NCI-H1417 (cell line): ENCODE measurements around the gene GSTM3.
"Not testable (repeated sequence)": the region's sequence is repeated elsewhere in the genome, so short reads cannot be mapped to it uniquely, and the experiment has no call there.

Source experiments
- DNase-seq, 3 experiments: peaks; one replicate each; lab custom pipeline; 2025; lab: John Stamatoyannopoulos, UW

The GSTM3 gene

DNA sequence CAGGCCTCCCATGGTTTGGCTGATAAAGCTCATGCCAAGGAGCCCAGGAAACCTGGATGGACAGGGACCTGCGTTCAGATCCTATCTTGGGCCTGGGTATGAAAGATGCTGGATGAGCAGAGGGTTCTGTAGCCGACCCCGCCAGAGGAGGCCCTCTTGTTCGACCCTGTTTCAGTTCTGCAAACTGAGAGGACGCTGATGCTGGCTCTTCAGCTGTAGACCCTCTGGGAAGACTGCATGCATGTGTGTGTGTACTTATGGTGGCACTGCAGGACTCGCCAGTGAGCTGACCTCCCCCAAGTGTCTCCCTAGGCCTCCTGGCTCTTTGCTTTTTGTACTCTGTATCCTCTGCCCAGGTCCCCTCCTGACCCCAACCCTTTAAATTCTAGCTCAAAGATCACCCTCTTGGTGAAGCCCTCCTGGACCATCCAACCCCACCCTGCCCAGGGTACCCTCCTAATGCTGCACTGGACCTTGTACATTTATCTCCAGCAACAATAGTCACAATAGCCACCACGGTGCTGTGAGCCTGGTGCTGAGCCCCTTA lies 21.3 kb upstream of the GSTM3 start:
- no peak for DNase-seq

DNA sequence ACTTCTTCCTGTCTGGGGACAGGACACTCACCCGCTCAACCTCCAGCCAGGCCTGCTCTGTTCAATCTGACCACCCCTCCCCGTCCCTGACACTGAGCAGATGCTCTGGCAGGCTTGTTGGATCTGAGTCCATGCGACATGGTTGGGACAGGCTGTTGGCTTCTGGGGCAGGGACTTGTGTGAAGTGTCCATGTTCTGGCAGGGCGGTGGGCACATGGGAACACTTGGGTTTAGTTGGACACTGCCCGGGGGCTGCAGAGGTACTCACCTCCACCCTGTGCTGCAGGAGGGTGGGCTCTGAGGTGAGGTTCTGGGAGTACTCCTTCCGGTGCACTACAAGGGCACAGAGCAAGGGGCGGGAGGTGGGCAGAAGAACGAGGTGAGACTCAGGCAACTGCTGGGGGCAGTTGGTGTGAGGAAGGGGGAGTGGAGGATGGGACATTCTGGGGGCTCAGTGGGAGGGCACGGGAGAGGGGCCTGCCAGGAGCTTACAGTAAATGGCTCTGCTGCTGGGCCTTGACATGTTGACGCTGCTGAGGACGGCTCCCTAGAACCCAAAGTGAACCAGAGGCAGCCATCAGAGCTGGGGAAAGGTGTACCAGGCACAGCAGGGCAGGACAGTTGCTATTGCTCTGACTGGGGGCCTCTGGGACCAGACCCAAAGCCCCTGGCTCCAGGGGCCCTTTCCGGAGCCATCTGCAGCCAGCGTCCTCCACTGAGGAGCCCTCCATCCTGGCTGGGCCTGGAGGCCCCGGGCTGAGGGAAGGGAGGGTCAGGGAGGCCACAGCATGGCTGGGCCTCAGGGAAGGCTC lies 20.6 kb upstream of the GSTM3 start:
- DNase-seq: no peak

DNA sequence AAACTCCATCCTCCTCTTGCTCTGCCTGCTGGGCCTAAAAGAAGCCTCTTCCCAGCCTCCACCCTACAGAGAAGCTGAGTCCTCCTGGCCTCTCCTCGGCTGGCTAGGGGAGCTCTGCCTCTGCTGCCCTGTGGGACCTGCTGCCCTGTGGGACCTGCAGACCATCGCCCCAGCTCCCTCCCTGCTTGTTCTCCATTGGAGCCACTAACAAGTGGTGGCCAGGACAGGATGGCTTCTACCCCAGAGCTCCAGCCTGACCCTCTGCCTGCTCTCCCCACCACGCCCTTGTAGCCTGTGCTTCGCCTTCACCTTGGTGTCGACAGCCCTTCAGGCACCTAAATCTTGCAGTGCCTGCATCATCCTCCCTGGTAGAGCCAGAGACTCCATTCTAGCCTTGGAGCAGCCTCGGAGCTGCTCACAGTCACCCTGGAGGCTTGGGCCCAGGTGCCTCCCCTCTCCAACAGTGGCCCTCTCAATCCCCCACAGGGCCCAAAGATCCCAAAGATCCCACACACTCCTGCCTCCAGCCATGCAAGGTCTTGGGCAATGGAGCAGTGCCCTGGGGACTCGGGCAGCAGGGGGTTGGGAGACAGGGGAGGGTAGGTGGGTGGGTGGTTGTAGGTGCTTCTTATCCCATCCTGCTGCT lies 19.9 kb upstream of the GSTM3 start:
- no peak for DNase-seq

GRCh38 chr1:109759513-109760334 lies 18.9 kb upstream of the GSTM3 start:
- DNase-seq: no peak

GRCh38 chr1:109757936-109758786 lies 17.3 kb upstream of the GSTM3 start:
- DNase-seq: no peak

- no peak for DNase-seq
Measured at GRCh38 chr1:109756848-109757521, 16.1 kb upstream of the GSTM3 start.

GRCh38 chr1:109756325-109756724 lies 15.5 kb upstream of the GSTM3 start:
- not testable (repeated sequence) for DNase-seq

DNA sequence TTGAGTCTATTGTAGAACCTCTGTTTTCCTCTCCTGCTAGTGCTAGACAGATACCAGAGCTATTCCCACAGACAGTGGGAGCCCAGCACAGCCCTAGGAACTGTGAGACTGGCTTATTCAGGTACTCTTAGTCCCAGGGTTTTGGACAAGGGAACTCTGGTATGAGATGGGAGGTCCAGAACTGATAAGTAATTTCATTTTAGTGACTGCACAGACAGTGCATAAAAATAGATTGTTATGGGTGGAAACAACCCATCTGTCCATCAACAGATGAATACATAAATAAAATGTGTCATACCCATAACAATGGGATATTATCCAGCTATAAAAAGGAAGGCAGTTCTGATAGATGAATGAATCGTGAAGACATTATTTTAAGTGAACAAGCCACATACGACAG lies 13.9 kb upstream of the GSTM3 start:
- no peak for DNase-seq

DNA sequence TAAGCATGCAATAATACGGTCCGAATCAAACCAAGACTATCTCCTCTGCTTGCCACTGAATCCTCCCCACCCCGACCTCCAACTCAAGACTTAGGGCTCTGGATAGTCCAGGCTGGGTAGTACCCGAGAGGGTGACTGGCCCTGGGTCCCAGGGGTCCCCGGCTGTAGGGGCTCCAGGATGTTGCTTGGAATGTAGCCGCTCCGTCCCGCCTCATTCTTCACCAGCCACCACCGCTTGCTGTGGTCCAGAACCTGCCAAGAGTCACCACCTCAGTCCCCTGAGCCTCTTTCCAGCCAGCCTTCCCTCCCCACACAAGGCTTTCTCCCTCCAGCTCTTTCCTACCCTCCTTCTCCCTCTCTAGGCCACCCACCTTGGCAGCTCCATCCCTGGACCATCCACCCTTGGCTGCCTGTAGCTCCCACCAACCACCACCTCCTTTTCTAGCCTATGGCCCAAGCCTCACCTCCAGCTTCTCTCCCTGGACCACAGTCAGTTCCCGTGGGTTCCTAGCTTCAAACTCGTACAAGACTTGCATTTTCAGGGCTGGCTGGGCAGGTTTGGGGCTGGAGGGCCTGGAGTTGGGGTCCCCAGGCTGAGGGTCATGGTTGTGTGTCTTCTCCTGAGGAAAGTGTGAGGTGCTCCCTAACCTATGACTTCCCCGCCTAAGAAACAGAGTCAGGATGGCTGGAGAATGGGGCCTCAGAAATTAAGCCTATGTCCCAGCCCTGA lies 10.9 kb upstream of the GSTM3 start:
- DNase-seq: no peak

- no peak for DNase-seq
Measured at GRCh38 chr1:109750920-109751319, 10.1 kb upstream of the GSTM3 start.

DNA sequence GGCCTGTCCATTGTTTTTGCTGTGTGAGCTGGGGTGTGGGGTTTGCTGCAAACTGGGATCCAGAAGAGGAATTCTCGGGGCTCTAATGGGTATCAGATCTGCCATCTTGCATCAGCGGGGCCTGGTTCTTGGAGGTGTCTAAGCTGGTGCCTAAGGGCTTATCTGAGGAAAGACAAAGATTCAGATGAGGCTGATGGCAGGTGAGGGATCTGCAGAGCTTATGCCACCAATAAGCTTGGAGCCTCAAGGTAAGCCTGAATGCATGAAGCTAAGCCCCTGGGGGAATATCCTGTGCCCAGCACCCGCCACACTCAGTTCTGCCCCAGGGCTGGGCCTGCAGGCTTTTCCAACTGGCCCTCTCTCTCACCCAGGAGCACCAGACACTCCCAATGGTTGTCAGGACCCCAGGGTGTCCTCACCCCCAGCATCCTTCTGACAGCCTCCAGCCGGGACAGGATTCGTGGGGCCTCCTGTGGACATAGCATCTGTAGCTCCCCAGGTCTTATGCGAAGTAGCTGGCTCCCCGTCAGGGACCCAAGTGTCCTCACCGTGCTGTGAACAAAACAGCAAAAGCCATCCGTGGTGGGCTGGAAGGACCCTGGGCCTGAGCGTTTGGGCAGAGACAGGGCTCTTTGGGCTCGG lies 9.5 kb upstream of the GSTM3 start:
- no peak for DNase-seq

- no peak for DNase-seq
Measured at GRCh38 chr1:109749221-109749620, 8.4 kb upstream of the GSTM3 start.

DNA sequence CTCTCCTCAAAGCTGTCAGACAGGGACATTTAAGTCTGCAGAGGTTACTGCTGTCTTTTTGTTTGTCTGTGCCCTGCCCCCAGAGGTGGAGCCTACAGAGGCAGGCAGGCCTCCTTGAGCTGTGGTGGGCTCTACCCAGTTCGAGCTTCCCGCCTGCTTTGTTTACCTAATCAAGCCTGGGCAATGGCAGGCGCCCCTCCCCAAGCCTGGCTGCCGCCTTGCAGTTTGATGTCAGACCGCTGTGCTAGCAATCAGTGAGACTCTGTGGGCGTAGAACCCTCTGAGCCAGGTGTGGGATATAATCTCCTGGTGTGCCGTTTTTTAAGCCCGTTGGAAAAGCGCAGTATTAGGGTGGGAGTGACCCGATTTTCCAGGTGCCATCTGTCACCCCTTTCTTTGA lies 7.5 kb upstream of the GSTM3 start:
- not testable (repeated sequence) for DNase-seq

GRCh38 chr1:109739738-109740614 lies 862 bp downstream of the GSTM3 start:
- DNase-seq: peak; percentile 84 to 88 (median 85)

- DNase-seq: peak in 1 of 3 experiments; percentile 54
Measured at GRCh38 chr1:109733236-109733870, 7.5 kb downstream of the GSTM3 start.

GRCh38 chr1:109732390-109732881 lies 8.4 kb downstream of the GSTM3 start:
- peak in 2 of 3 experiments; percentile 19 to 66 for DNase-seq

DNA sequence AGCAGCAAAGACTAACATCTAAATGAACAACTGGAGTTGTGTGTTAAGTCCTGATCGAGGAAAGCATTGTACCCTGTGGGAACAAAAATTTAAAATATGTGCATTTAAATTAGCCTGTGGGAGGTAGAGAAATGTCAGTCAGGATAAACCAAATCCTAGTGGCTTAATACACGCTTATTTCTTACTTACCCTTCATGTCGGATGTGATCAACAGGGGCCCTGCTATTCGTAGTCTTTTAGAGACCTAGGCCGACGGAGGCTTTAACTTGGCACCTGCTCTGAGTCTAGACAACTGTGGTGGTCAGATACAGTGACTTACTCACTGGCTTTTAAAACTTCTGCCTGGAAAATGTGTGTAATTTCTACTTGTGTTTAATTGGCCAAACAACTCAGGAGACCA lies 10.2 kb downstream of the GSTM3 start:
- DNase-seq: no peak

GRCh38 chr1:109728870-109729269 lies 12.0 kb downstream of the GSTM3 start:
- peak in 1 of 3 experiments; percentile 34 for DNase-seq
